Measurements from ENCODE around the gene NCOA1. TPM values are rescaled to one million over a fixed set of nuclear protein-coding genes. Genes with fewer than 3 reads are reported as not detected.

NCOA1 gene
- total and polyA plus RNA-seq, 2 of the 4 experiments (the other 2 are of a cell fraction): 6.7 to 11.3 TPM

GRCh38 chr2:24509840-24510239 is 18.8 kb downstream of the NCOA1 start:
- ChIA-PET POLR2A (ENCODE audit: unreplicated experiment) (no interaction called here), CTCF (no interaction called here)
- in situ Hi-C loops (cut with MboI; ENCODE audit: low sequenced_read_pairs): no loop called here
- ATAC-seq (ENCODE audit: low read depth) (no peak), DNase-seq (no peak)
- H3K18ac ChIP-seq (ENCODE audit: low read depth, low read length): no peak overlapping the region
- intact Hi-C loops (cut with micrococcal nuclease): no loop called here
- H3K4me2 ChIP-seq (ENCODE audit: low read depth, low read length): no peak overlapping the region
- no peaks in the 10 kb centered on the region for H3K9me1 ChIP-seq (ENCODE audit: insufficient read depth, low read length)
- no peak overlapping the region for H2AK9ac ChIP-seq (replicated peaks; ENCODE audit: low read depth, low read length, poor library complexity)
- no peak overlapping the region for H4K8ac ChIP-seq (ENCODE audit: low read depth in 2 of 2, low read length in 2 of 2)
- no peaks in the 10 kb centered on the region for H3K27me3 ChIP-seq (ENCODE audit: control insufficient read depth, insufficient read depth, low read length)
- no peak overlapping the region for H3K27ac ChIP-seq (ENCODE audit: insufficient read depth, low read length)
- no peak overlapping the region for H3K4ac ChIP-seq (ENCODE audit: low read depth, low read length)
- dilution Hi-C loops (cut with HindIII; ENCODE audit: low sequenced_read_pairs, unreplicated experiment): no loop called here
- no peak overlapping the region for H2BK15ac ChIP-seq (ENCODE audit: low read depth, low read length)
- H3K79me1 ChIP-seq (ENCODE audit: low read depth in 1 of 2, low read length in 2 of 2): peaks cover 15 to 16% of the 10 kb centered on the region in 2 experiments; a peak in 3 of 4 replicates
- no peak overlapping the region for H2BK5ac ChIP-seq (ENCODE audit: low read depth, low read length, poor library complexity, severe bottlenecking)
- 100% methylated on average over 1 of the region's 3 CpGs; no CpG with 5 or more reads in 1 of the 2 experiments for WGBS, 2 experiments (ENCODE audit: extremely low coverage in 2 of 2, insufficient read length in 1 of 2)
- no peak for TF ChIP-seq MAZ (IDR thresholded peaks at IDR 0.05; ENCODE audit: borderline replicate concordance, low read depth, low read length)
- no peak for TF ChIP-seq ELK1 (IDR thresholded peaks at IDR 0.05; ENCODE audit: borderline replicate concordance, low read depth, low read length)
- no peak for TF ChIP-seq BHLHE40 (IDR thresholded peaks at IDR 0.05; ENCODE audit: low read depth, low read length)
- no peak overlapping the region for H3K14ac ChIP-seq (replicated peaks; ENCODE audit: low read depth, low read length)
- no peak overlapping the region for H2AK5ac ChIP-seq (ENCODE audit: low read depth, low read length)
- H3K9ac ChIP-seq (ENCODE audit: low read depth, low read length): no peak overlapping the region
- H4K20me1 ChIP-seq (ENCODE audit: insufficient read depth, low read length): peaks cover 3% of the 10 kb centered on the region; the same call in 1 of the 2 replicates
- H3K56ac ChIP-seq (ENCODE audit: extremely low read depth, insufficient read depth, low read length): no peak overlapping the region
- H3K9me3 ChIP-seq (ENCODE audit: control insufficient read depth, insufficient read depth, low read length): no peaks in the 10 kb centered on the region
- H4K5ac ChIP-seq (ENCODE audit: low read depth, low read length): no peak overlapping the region
- no TSS peak for BruUV-seq (replicated peaks)
- H2BK20ac ChIP-seq (ENCODE audit: low read depth, low read length): no peak overlapping the region
- no peak overlapping the region for H3K23ac ChIP-seq (ENCODE audit: low read depth, low read length)
- H4K91ac ChIP-seq (ENCODE audit: insufficient read depth, low read depth, low read length): no peak overlapping the region
- no peak overlapping the region for H2BK120ac ChIP-seq (ENCODE audit: low read depth, low read length)
- H3K4me3 ChIP-seq (ENCODE audit: insufficient read depth, low read depth, low read length): no peak overlapping the region
- H3K4me1 ChIP-seq (ENCODE audit: control insufficient read depth, insufficient read depth, low read length): peaks cover 6% of the 10 kb centered on the region
- H2AFZ ChIP-seq (replicated peaks; ENCODE audit: low read length, poor library complexity): no peak overlapping the region
- H3K36me3 ChIP-seq (ENCODE audit: control insufficient read depth, insufficient read depth, low read length): no peaks in the 10 kb centered on the region

All from IMR-90 (cell line).